HUES64 (cell line): ENCODE results near the gene KDM2B.

Source experiments
- H3K27ac ChIP-seq: 2 replicates; pipeline ENCODE4 v1.7.0; 2013; ENCODE audit warnings: low read depth, low read length, inconsistent platforms
- H3K27me3 ChIP-seq: 2 replicates; pipeline ENCODE4 v1.6.1; 2013; ENCODE audit warnings: mild to moderate bottlenecking, low read length; ENCODE audit not compliant: insufficient read depth
- H3K36me3 ChIP-seq: 2 replicates; pipeline ENCODE4 v1.6.1; 2013; ENCODE audit warnings: mild to moderate bottlenecking, low read length; ENCODE audit not compliant: insufficient read depth
- H3K4me1 ChIP-seq: 2 replicates; pipeline ENCODE4 v1.6.1; 2013; ENCODE audit warnings: mild to moderate bottlenecking, low read length, moderate library complexity; ENCODE audit not compliant: insufficient read depth
- H3K4me3 ChIP-seq: 2 replicates; pipeline ENCODE4 v1.5.1; 2013; ENCODE audit warnings: mild to moderate bottlenecking, low read length, moderate library complexity
- H3K9ac ChIP-seq: 2 replicates; pipeline ENCODE4 v1.6.1; 2013; ENCODE audit warnings: mild to moderate bottlenecking, low read depth, low read length
- H3K9me3 ChIP-seq: 2 replicates; pipeline ENCODE4 v1.6.1; 2013; ENCODE audit warnings: low read depth, low read length; ENCODE audit not compliant: insufficient read depth
- WGBS: fragments of 150-250, 120-280 bp; methylation state at CpG from one replicate; pipeline ENCODE4 v1.1.7; 2013; ENCODE audit warnings: missing lambda C conversion rate; 5-methylcytosine and 5-hydroxymethylcytosine counted together

KDM2B gene

GRCh38 chr12:121574025-121574424 is 6.8 kb downstream of the KDM2B start:
- Histone ChIP-seq H3K9me3 (no peaks in the 10 kb centered on the region), H3K27ac (peak overlapping the region; percentile 39; the same call in 1 of the 2 replicates), H3K4me3 (no peak overlapping the region), H3K9ac (no peak overlapping the region), H3K4me1 (peaks cover 23% of the 10 kb centered on the region), H3K36me3 (peaks cover 62% of the 10 kb centered on the region), H3K27me3 (no peaks in the 10 kb centered on the region)
- WGBS: 96% methylated on average over 11 of the region's 11 CpGs

GRCh38 chr12:121571920-121572319 is 8.9 kb downstream of the KDM2B start:
- peaks cover 79% of the 10 kb centered on the region for H3K36me3 ChIP-seq
- H3K4me1 ChIP-seq: peaks cover 14% of the 10 kb centered on the region
- no peak overlapping the region for H3K4me3 ChIP-seq
- WGBS: 90% methylated on average over 8 of the region's 9 CpGs
- no peak overlapping the region for H3K27ac ChIP-seq
- H3K9me3 ChIP-seq: no peaks in the 10 kb centered on the region
- no peaks in the 10 kb centered on the region for H3K27me3 ChIP-seq
- H3K9ac ChIP-seq: no peak overlapping the region

- no peak overlapping the region for H3K27ac ChIP-seq
- 96% methylated on average over 5 of the region's 5 CpGs for WGBS
- no peaks in the 10 kb centered on the region for H3K27me3 ChIP-seq
- peaks cover 3% of the 10 kb centered on the region; the same call in 1 of the 2 replicates for H3K4me1 ChIP-seq
- no peak overlapping the region for H3K9ac ChIP-seq
- H3K4me3 ChIP-seq: no peak overlapping the region
- H3K36me3 ChIP-seq: peaks cover 79% of the 10 kb centered on the region
- H3K9me3 ChIP-seq: no peaks in the 10 kb centered on the region
Measured at GRCh38 chr12:121570467-121571283, 10.1 kb downstream of the KDM2B start.

- Histone ChIP-seq H3K9me3 (no peaks in the 10 kb centered on the region), H3K4me3 (no peak overlapping the region), H3K36me3 (peaks cover 73% of the 10 kb centered on the region), H3K27me3 (no peaks in the 10 kb centered on the region), H3K9ac (no peak overlapping the region; the same call in 1 of the 2 replicates), H3K4me1 (no peaks in the 10 kb centered on the region), H3K27ac (no peak overlapping the region; the same call in 1 of the 2 replicates)
- WGBS: 91% methylated on average over 12 of the region's 13 CpGs
Measured at GRCh38 chr12:121568971-121569751, 11.7 kb downstream of the KDM2B start.

- Histone ChIP-seq H3K9ac (no peak overlapping the region), H3K9me3 (no peaks in the 10 kb centered on the region), H3K4me3 (no peak overlapping the region), H3K27ac (no peak overlapping the region), H3K27me3 (no peaks in the 10 kb centered on the region), H3K4me1 (no peaks in the 10 kb centered on the region), H3K36me3 (peaks cover 71% of the 10 kb centered on the region)
- WGBS: 97% methylated on average over 7 of the region's 7 CpGs
Measured at GRCh38 chr12:121568518-121568917, 12.3 kb downstream of the KDM2B start.

- H3K27ac ChIP-seq: no peak overlapping the region
- H3K9ac ChIP-seq: no peak overlapping the region
- H3K36me3 ChIP-seq: peaks cover 75% of the 10 kb centered on the region
- WGBS: 97% methylated on average over 7 of the region's 7 CpGs
- no peaks in the 10 kb centered on the region for H3K9me3 ChIP-seq
- no peaks in the 10 kb centered on the region for H3K4me1 ChIP-seq
- no peak overlapping the region for H3K4me3 ChIP-seq
- H3K27me3 ChIP-seq: no peaks in the 10 kb centered on the region
Measured at GRCh38 chr12:121565076-121565475, 15.7 kb downstream of the KDM2B start.

GRCh38 chr12:121562488-121562887 is 18.3 kb downstream of the KDM2B start:
- Histone ChIP-seq H3K27ac (0 out of 2 replicates have a peak overlapping the region, but pooled peaks have one; percentile 18), H3K36me3 (peaks cover 72% of the 10 kb centered on the region), H3K27me3 (no peaks in the 10 kb centered on the region), H3K9me3 (no peaks in the 10 kb centered on the region), H3K4me1 (no peaks in the 10 kb centered on the region), H3K4me3 (no peak overlapping the region), H3K9ac (no peak overlapping the region)
- WGBS: 92% methylated on average over 1 of the region's 1 CpG

- WGBS: 93% methylated on average over 16 of the region's 16 CpGs
- H3K4me3 ChIP-seq: no peak overlapping the region
- no peak overlapping the region for H3K9ac ChIP-seq
- no peaks in the 10 kb centered on the region for H3K4me1 ChIP-seq
- no peaks in the 10 kb centered on the region for H3K27me3 ChIP-seq
- no peak overlapping the region for H3K27ac ChIP-seq
- H3K9me3 ChIP-seq: no peaks in the 10 kb centered on the region
- H3K36me3 ChIP-seq: peaks cover 78% of the 10 kb centered on the region
Measured at GRCh38 chr12:121561009-121561395, 19.8 kb downstream of the KDM2B start.

- Histone ChIP-seq H3K9me3 (no peaks in the 10 kb centered on the region), H3K4me1 (no peaks in the 10 kb centered on the region), H3K9ac (no peak overlapping the region), H3K27me3 (no peaks in the 10 kb centered on the region), H3K27ac (no peak overlapping the region; the same call in 1 of the 2 replicates), H3K36me3 (peaks cover 80% of the 10 kb centered on the region), H3K4me3 (no peak overlapping the region)
- WGBS: 82% methylated on average over 8 of the region's 8 CpGs
Measured at GRCh38 chr12:121560392-121561008, 20.3 kb downstream of the KDM2B start.

- no peaks in the 10 kb centered on the region for H3K9me3 ChIP-seq
- H3K36me3 ChIP-seq: peaks cover 83% of the 10 kb centered on the region
- H3K9ac ChIP-seq: no peak overlapping the region
- WGBS: 83% methylated on average over 7 of the region's 7 CpGs
- no peaks in the 10 kb centered on the region for H3K27me3 ChIP-seq
- H3K4me1 ChIP-seq: no peaks in the 10 kb centered on the region
- no peak overlapping the region for H3K27ac ChIP-seq
- no peak overlapping the region for H3K4me3 ChIP-seq
Measured at GRCh38 chr12:121558956-121559355, 21.9 kb downstream of the KDM2B start.
